SK-N-MC (cell line): ENCODE measurements around the gene PARD3B.

ENCODE experiments used
- EZH2 ChIP-seq: fragments of 200-600 bp; sonication (generic); IDR thresholded peaks from one replicate; pipeline ENCODE4 v1.6.1; 2017; ENCODE audit warnings: antibody characterized with exemption
- FOXP2 ChIP-seq: optimal IDR thresholded peaks from 2 replicates; pipeline ENCODE3; 2011; ENCODE audit warnings: mild to moderate bottlenecking, moderate library complexity; ENCODE audit not compliant: insufficient read depth; ENCODE audit errors: extremely low read length, control extremely low read depth
- POLR2AphosphoS5 ChIP-seq: IDR thresholded peaks from 2 replicates; pipeline ENCODE4 v1.6.1; 2012; ENCODE audit warnings: mild to moderate bottlenecking, low read depth, low read length, borderline replicate concordance

GRCh38 chr2:205073433-205074020 is 528.3 kb downstream of the PARD3B start:
- TF ChIP-seq EZH2 (no peak), POLR2AphosphoS5 (no peak), FOXP2 (no peak)
